H1 (cell line): ENCODE measurements around the gene PDZRN4. TPM values are rescaled to one million over a fixed set of nuclear protein-coding genes. Genes with fewer than 3 reads are reported as not detected.

Experiments
- CTCF ChIA-PET: fragments of 300-600 bp; sonication (Branson Sonifier 250); formaldehyde crosslinking; loops from one replicate; lab custom pipeline; 2021; ENCODE audit not compliant: partially characterized antibody; lab: Charles Lee
- POLR2A ChIA-PET: fragments of 300-600 bp; sonication (Branson Sonifier 250); formaldehyde crosslinking; loops from one replicate; lab custom pipeline; 2021; ENCODE audit warnings: inconsistent platforms; ENCODE audit not compliant: partially characterized antibody; lab: Charles Lee
- DNase-seq, 2 experiments: peaks; one replicate each; pipeline versions ENCODE4 v3.0.0 to v3.0.0-alpha.2; 2010 to 2022; ENCODE audit warnings: low spot score in 2 of 2, low read depth in 1 of 2, mixed read lengths in 1 of 2
- FAIRE-seq: peaks from 2 replicates; lab custom pipeline; 2011; peaks lifted over from hg19 to GRCh38; lab: Jason Lieb, UNC
- H2AFZ ChIP-seq: 2 replicates; pipeline ENCODE4 v1.8.1; 2012; ENCODE audit warnings: low read length, inconsistent platforms
- H2AK5ac ChIP-seq: 2 replicates; pipeline ENCODE4 v1.6.1; 2013; ENCODE audit warnings: low read depth, low read length
- H2BK120ac ChIP-seq: replicated peaks from 2 replicates; pipeline ENCODE3; 2013; ENCODE audit warnings: low read depth, low read length, inconsistent platforms
- H2BK12ac ChIP-seq: 2 replicates; pipeline ENCODE4 v1.6.1; 2013; ENCODE audit warnings: low read depth, low read length
- H2BK15ac ChIP-seq: 2 replicates; pipeline ENCODE4 v1.6.1; 2013; ENCODE audit warnings: low read length
- H2BK20ac ChIP-seq: 2 replicates; pipeline ENCODE4 v1.6.1; 2013; ENCODE audit warnings: low read length
- H2BK5ac ChIP-seq: 2 replicates; pipeline ENCODE4 v1.6.1; 2013; ENCODE audit warnings: low read depth, low read length
- H3K14ac ChIP-seq: 2 replicates; pipeline ENCODE4 v1.6.1; 2013; ENCODE audit warnings: inconsistent platforms; ENCODE audit not compliant: insufficient read length
- H3K18ac ChIP-seq: 2 replicates; pipeline ENCODE4 v1.6.1; 2013; ENCODE audit warnings: low read length; ENCODE audit errors: extremely low read depth
- H3K23ac ChIP-seq: 2 replicates; pipeline ENCODE4 v1.6.1; 2013; ENCODE audit warnings: inconsistent platforms; ENCODE audit not compliant: insufficient read length
- H3K23me2 ChIP-seq: 2 replicates; pipeline ENCODE4 v1.6.1; 2013; ENCODE audit warnings: low read depth, low read length
- H3K27ac ChIP-seq: 2 replicates; pipeline ENCODE4 v1.6.1; 2011; ENCODE audit warnings: low read depth, low read length, inconsistent platforms
- H3K27me3 ChIP-seq, 4 experiments: replicated peaks in 1 of 4; 1 replicate in 1 of 4; 2 replicates in 3 of 4; pipeline versions ENCODE4 v1.6.1 to v1.8.1; 2011 to 2013; ENCODE audit warnings: low read length in 3 of 4, mild to moderate bottlenecking in 3 of 4, inconsistent platforms in 2 of 4, mixed read lengths in 2 of 4, moderate library complexity in 1 of 4; ENCODE audit not compliant: control insufficient read depth in 3 of 4, insufficient read depth in 3 of 4; ENCODE audit errors: extremely low read depth in 1 of 4
- H3K36me3 ChIP-seq, 4 experiments: 2 replicates each; pipeline versions ENCODE4 v1.6.1 to v1.8.1; 2011 to 2013; ENCODE audit warnings: mild to moderate bottlenecking in 4 of 4, low read length in 3 of 4, moderate library complexity in 2 of 4, control low read depth in 1 of 4, inconsistent platforms in 1 of 4; ENCODE audit not compliant: insufficient read depth in 4 of 4, control insufficient read depth in 2 of 4
- H3K4ac ChIP-seq: replicated peaks from 2 replicates; pipeline ENCODE3; 2013; ENCODE audit warnings: low read length, low read depth, mixed read lengths, inconsistent platforms; ENCODE audit not compliant: insufficient read length
- H3K4me1 ChIP-seq, 4 experiments: replicated peaks in 1 of 4; 1 replicate in 1 of 4; 2 replicates in 3 of 4; pipeline versions ENCODE4 v1.6.1 to v1.8.1; 2011 to 2013; ENCODE audit warnings: low read length in 3 of 4, inconsistent platforms in 2 of 4, mixed read lengths in 1 of 4; ENCODE audit not compliant: insufficient read depth in 4 of 4, control insufficient read depth in 3 of 4
- H3K4me2 ChIP-seq, 2 experiments: 2 replicates each; pipeline versions ENCODE4 v1.6.1 to v1.8.1; 2011 to 2013; ENCODE audit warnings: low read depth in 2 of 2, low read length in 2 of 2, control low read depth in 1 of 2, inconsistent platforms in 1 of 2, mild to moderate bottlenecking in 1 of 2; ENCODE audit not compliant: insufficient read depth in 1 of 2
- H3K4me3 ChIP-seq, 4 experiments: fragments of 200-600, 300-600 bp in 1 of 4; sonication (generic), shearing (Covaris generic), sonication (Bioruptor Twin) in 1 of 4; 2 replicates each; pipeline versions ENCODE4 v1.5.1 to v1.8.1; 2011 to 2016; ENCODE audit warnings: low read length in 4 of 4, low read depth in 3 of 4, control low read depth in 2 of 4, inconsistent platforms in 2 of 4, mild to moderate bottlenecking in 2 of 4, mixed read lengths in 1 of 4, moderate library complexity in 1 of 4; ENCODE audit not compliant: insufficient read depth in 2 of 4; ENCODE audit errors: extremely low read depth in 1 of 4
- H3K56ac ChIP-seq: replicated peaks from 2 replicates; pipeline ENCODE3; 2013; ENCODE audit warnings: low read depth, mild to moderate bottlenecking, mixed read lengths, low read length, inconsistent platforms; ENCODE audit not compliant: insufficient read length
- H3K79me1 ChIP-seq: 2 replicates; pipeline ENCODE4 v1.6.1; 2013; ENCODE audit warnings: low read depth, low read length, control low read depth
- H3K79me2 ChIP-seq, 2 experiments: 2 replicates each; pipeline versions ENCODE4 v1.6.1 to v1.8.1; 2012 to 2013; ENCODE audit warnings: low read length in 2 of 2, mild to moderate bottlenecking in 2 of 2, inconsistent platforms in 1 of 2; ENCODE audit not compliant: insufficient read depth in 2 of 2, control insufficient read depth in 1 of 2
- H3K9ac ChIP-seq, 4 experiments: replicated peaks in 1 of 4; 1 replicate in 1 of 4; 2 replicates in 3 of 4; pipeline versions ENCODE4 v1.6.1 to v1.8.1; 2011 to 2013; ENCODE audit warnings: low read depth in 3 of 4, low read length in 3 of 4, control low read depth in 2 of 4, mild to moderate bottlenecking in 2 of 4, moderate library complexity in 2 of 4, inconsistent platforms in 1 of 4; ENCODE audit errors: extremely low read depth in 1 of 4
- H3K9me3 ChIP-seq, 2 experiments: 2 replicates each; pipeline versions ENCODE4 v1.6.1 to v1.8.1; 2012 to 2013; ENCODE audit warnings: mild to moderate bottlenecking in 2 of 2, moderate library complexity in 2 of 2, control low read depth in 1 of 2, inconsistent platforms in 1 of 2, low read depth in 1 of 2, low read length in 1 of 2, mixed read lengths in 1 of 2; ENCODE audit not compliant: insufficient read depth in 2 of 2
- H4K20me1 ChIP-seq, 2 experiments: replicated peaks in 1 of 2; 2 replicates each; pipeline versions ENCODE3 to v1.8.1; 2011 to 2013; ENCODE audit warnings: inconsistent platforms in 2 of 2, low read length in 2 of 2, mild to moderate bottlenecking in 1 of 2; ENCODE audit not compliant: insufficient read depth in 2 of 2, control insufficient read depth in 1 of 2
- H4K5ac ChIP-seq: 2 replicates; pipeline ENCODE4 v1.6.1; 2013; ENCODE audit warnings: low read length, low read depth, mixed read lengths, inconsistent platforms; ENCODE audit not compliant: insufficient read length
- H4K8ac ChIP-seq: 2 replicates; pipeline ENCODE4 v1.8.0; 2013; ENCODE audit warnings: mild to moderate bottlenecking, moderate library complexity, low read length, inconsistent platforms; ENCODE audit not compliant: insufficient read depth; ENCODE audit errors: extremely low read depth
- H4K91ac ChIP-seq: replicated peaks from 2 replicates; pipeline ENCODE3; 2013; ENCODE audit warnings: low read length, mixed read lengths, inconsistent platforms; ENCODE audit not compliant: insufficient read length
- BACH1 ChIP-seq: IDR thresholded peaks from 2 replicates; pipeline ENCODE4 v1.6.1; 2012; ENCODE audit warnings: low read length, improper control_type of control experiment
- CBX5 ChIP-seq: fragments of 300-800, 300-1000 bp; sonication (generic); IDR thresholded peaks from 2 replicates; pipeline ENCODE4 v1.7.1; 2016; ENCODE audit warnings: antibody characterized with exemption, low read length, low read depth
- CEBPB ChIP-seq: IDR thresholded peaks from 2 replicates; pipeline ENCODE4 v1.6.1; 2012; ENCODE audit warnings: low read depth, low read length
- FOSL1 ChIP-seq: IDR thresholded peaks from 2 replicates; pipeline ENCODE4 v1.6.1; 2011; ENCODE audit warnings: mild to moderate bottlenecking, low read depth, low read length, moderate library complexity; ENCODE audit not compliant: insufficient read depth
- KDM5A ChIP-seq: fragments of 200-600 bp; IDR thresholded peaks from 2 replicates; pipeline ENCODE4 v1.7.1; 2012; ENCODE audit warnings: mild to moderate bottlenecking, low read length, inconsistent platforms, mixed read lengths
- NANOG ChIP-seq: IDR thresholded peaks from 2 replicates; pipeline ENCODE4 v1.6.1; 2011; ENCODE audit warnings: low read length, low read depth, mild to moderate bottlenecking, inconsistent platforms; ENCODE audit not compliant: insufficient read depth, poor library complexity, severe bottlenecking
- POLR2AphosphoS5 ChIP-seq: IDR thresholded peaks from 2 replicates; pipeline ENCODE4 v1.6.1; 2011; ENCODE audit warnings: low read depth, low read length
- POU5F1 ChIP-seq: IDR thresholded peaks from 2 replicates; pipeline ENCODE4 v1.6.1; 2011; ENCODE audit warnings: low read depth, mild to moderate bottlenecking, low read length, moderate library complexity
- RBBP5 ChIP-seq: IDR thresholded peaks from 2 replicates; pipeline ENCODE4 v1.7.1; 2012; ENCODE audit warnings: low read depth, mild to moderate bottlenecking, inconsistent platforms, low read length, moderate library complexity, borderline replicate concordance
- SP4 ChIP-seq: IDR thresholded peaks from 2 replicates; pipeline ENCODE4 v1.6.1; 2012; ENCODE audit warnings: low read length, inconsistent platforms
- SUZ12 ChIP-seq: fragments of 200-600 bp; sonication (generic); IDR thresholded peaks from 2 replicates; pipeline ENCODE4 v1.6.1; 2012; ENCODE audit warnings: mild to moderate bottlenecking, inconsistent platforms, low read length, moderate library complexity, mixed read lengths
- TAF1 ChIP-seq: IDR thresholded peaks from 2 replicates; pipeline ENCODE4 v1.6.1; 2011; ENCODE audit warnings: mild to moderate bottlenecking, low read depth, low read length
- TAF7 ChIP-seq: optimal IDR thresholded peaks from 2 replicates; pipeline ENCODE3; 2011; ENCODE audit warnings: low read depth, mild to moderate bottlenecking, inconsistent platforms, low read length, moderate library complexity, borderline replicate concordance
- TBP ChIP-seq: IDR thresholded peaks from 2 replicates; pipeline ENCODE4 v1.6.1; 2011; ENCODE audit warnings: low read depth, low read length, improper control_type of control experiment
- polyA plus RNA-seq, 7 experiments: library from polyadenylated mRNA; depleted of rRNA in 3 of 7; stranded (reverse) in 5 of 7; unstranded in 2 of 7; fragments of >200 nt in 5 of 7; fragments of 200-250 nt in 2 of 7; gene quantifications; 1 replicate in 5 of 7; 2 replicates in 1 of 7; 4 replicates in 1 of 7; pipeline versions ENCODE4 v1.2.1 to v1.2.3, GENCODE V29; 2011 to 2013; ENCODE audit warnings: missing spikeins in 2 of 7, mixed read lengths in 2 of 7
- total RNA-seq: library from RNA; stranded (reverse); fragmentation: NEBNext Ultra II Directional; extraction: Animal tissue kit (Norgen Biotek cat#: 25700); gene quantifications from 2 replicates; pipeline ENCODE4 v1.2.1, GENCODE V29; 2021
- TF ChIP-seq, protein P1 (sequence below): IDR thresholded peaks from 2 replicates; pipeline ENCODE4 v1.6.1; 2011; ENCODE audit warnings: low read length, improper control_type of control experiment

PDZRN4 gene
- total and polyA plus RNA-seq, 2 of the 8 experiments (the other 6 are each of a cell fraction or from before 2014, with no cell fraction given): not detected

DNA sequence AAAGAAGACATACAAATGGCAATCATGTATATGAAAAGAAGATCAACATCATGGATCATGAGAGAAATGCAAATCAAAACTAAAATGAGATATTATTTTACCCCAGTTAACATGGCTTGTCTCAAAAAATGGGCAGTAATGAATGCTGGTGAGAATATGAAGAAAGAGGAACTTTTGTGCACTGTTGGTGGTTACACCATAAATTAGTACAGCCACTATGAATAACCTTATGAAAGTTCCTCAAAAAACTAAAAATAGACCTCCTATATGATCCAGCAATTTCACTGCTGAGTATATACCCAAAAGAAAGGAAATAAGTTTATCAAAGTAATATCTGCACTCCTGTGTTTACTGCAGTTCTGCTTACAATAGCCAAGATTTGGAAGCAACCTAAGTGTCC lies 151.7 kb downstream of the PDZRN4 start:
- Histone ChIP-seq H4K8ac (no peak overlapping the region), H4K5ac (no peak overlapping the region), H3K9me3 (no peaks in the 10 kb centered on the region), H3K9ac (no peak overlapping the region), H2BK120ac (no peak overlapping the region), H3K79me2 (no peaks in the 10 kb centered on the region), H2BK5ac (no peak overlapping the region), H2BK20ac (no peak overlapping the region), H3K36me3 (no peaks in the 10 kb centered on the region), H3K4me1 (peaks cover 0 to 4% (median 0%) of the 10 kb centered on the region in 4 experiments; a peak in 2 of 7 replicates), H2AK5ac (no peak overlapping the region), H3K23me2 (no peaks in the 10 kb centered on the region), H3K4me2 (no peak overlapping the region), H3K18ac (no peak overlapping the region), H4K91ac (no peak overlapping the region), H2BK12ac (no peak overlapping the region), H3K27me3 (no peaks in the 10 kb centered on the region), H3K56ac (no peak overlapping the region), H3K14ac (no peak overlapping the region), H3K27ac (no peak overlapping the region), H3K23ac (no peak overlapping the region), H2BK15ac (no peak overlapping the region), H3K4me3 (no peak overlapping the region), H2AFZ (no peak overlapping the region), H4K20me1 (no peaks in the 10 kb centered on the region), H3K4ac (no peak overlapping the region), H3K79me1 (no peaks in the 10 kb centered on the region)
- FAIRE-seq: no peak
- TF ChIP-seq TAF7 (no peak), SP4 (no peak), RBBP5 (no peak), CEBPB (no peak), NANOG (no peak), CBX5 (no peak), TAF1 (no peak), FOSL1 (no peak), SUZ12 (no peak), POLR2AphosphoS5 (no peak), KDM5A (no peak), TBP (no peak), BACH1 (no peak), POU5F1 (no peak)
- TF ChIP-seq, protein P1, sequence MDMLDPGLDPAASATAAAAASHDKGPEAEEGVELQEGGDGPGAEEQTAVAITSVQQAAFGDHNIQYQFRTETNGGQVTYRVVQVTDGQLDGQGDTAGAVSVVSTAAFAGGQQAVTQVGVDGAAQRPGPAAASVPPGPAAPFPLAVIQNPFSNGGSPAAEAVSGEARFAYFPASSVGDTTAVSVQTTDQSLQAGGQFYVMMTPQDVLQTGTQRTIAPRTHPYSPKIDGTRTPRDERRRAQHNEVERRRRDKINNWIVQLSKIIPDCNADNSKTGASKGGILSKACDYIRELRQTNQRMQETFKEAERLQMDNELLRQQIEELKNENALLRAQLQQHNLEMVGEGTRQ: no peak
- POLR2A ChIA-PET: no interaction called here
- DNase-seq: no peak
- CTCF ChIA-PET: no interaction called here
